HepG2 (cell line): ENCODE data around the gene BLVRB.

ENCODE experiments used
- ATF2 ChIP-seq: sonication (generic); formaldehyde crosslinking; IDR thresholded peaks from 2 replicates; pipeline ENCODE4 v1.4.0; 2020; ENCODE audit warnings: missing genetic modification reagents
- CREB1 ChIP-seq, 2 experiments: fragments of 450-650 bp in 1 of 2; IDR thresholded peaks; 2 replicates each; pipeline ENCODE4 v1.6.1; 2016 to 2017; ENCODE audit warnings: control low read depth in 1 of 2, mild to moderate bottlenecking in 1 of 2, missing compliant biosample characterization in 1 of 2, missing genetic modification characterization in 1 of 2
- DNMT1 ChIP-seq: sonication (generic); formaldehyde crosslinking; IDR thresholded peaks from 2 replicates; pipeline ENCODE4 v1.5.1; 2020; ENCODE audit warnings: mild to moderate bottlenecking, missing genetic modification reagents
- FOXA1 ChIP-seq, 2 experiments: fragments of 450-650 bp in 1 of 2; sonication (generic) in 1 of 2; formaldehyde crosslinking in 1 of 2; IDR thresholded peaks; 2 replicates each; pipeline versions ENCODE4 v1.4.0 to v1.6.1; 2016 to 2020; ENCODE audit warnings: missing genetic modification reagents in 1 of 2
- GATAD1 ChIP-seq: IDR thresholded peaks from 2 replicates; pipeline ENCODE4 v1.6.1; 2016; ENCODE audit warnings: missing genetic modification reagents, missing compliant biosample characterization
- KLF13 ChIP-seq: sonication (generic); formaldehyde crosslinking; IDR thresholded peaks from 2 replicates; pipeline ENCODE4 v1.4.0; 2020; ENCODE audit warnings: mild to moderate bottlenecking, missing genetic modification reagents
- MLLT10 ChIP-seq: sonication (generic); formaldehyde crosslinking; IDR thresholded peaks from 2 replicates; pipeline ENCODE4 v1.4.0; 2020; ENCODE audit warnings: missing genetic modification reagents
- POLR2A ChIP-seq, 2 experiments: IDR thresholded peaks; 2 replicates each; pipeline ENCODE4 v1.6.1; 2011; ENCODE audit warnings: low read depth in 2 of 2, low read length in 2 of 2, mild to moderate bottlenecking in 1 of 2, moderate library complexity in 1 of 2; ENCODE audit not compliant: insufficient read depth in 1 of 2
- SRF ChIP-seq: IDR thresholded peaks from 2 replicates; pipeline ENCODE4 v1.6.1; 2011; ENCODE audit warnings: mild to moderate bottlenecking, low read depth, low read length, moderate library complexity
- TBX2 ChIP-seq: sonication (generic); formaldehyde crosslinking; IDR thresholded peaks from 2 replicates; pipeline ENCODE4 v1.5.0; 2020; ENCODE audit warnings: missing genetic modification reagents, mild to moderate bottlenecking, borderline replicate concordance
- UBTF ChIP-seq: sonication (generic); formaldehyde crosslinking; IDR thresholded peaks from 2 replicates; pipeline ENCODE4 v1.4.0; 2020; ENCODE audit warnings: mild to moderate bottlenecking, missing genetic modification reagents
- ZNF407 ChIP-seq: sonication (generic); formaldehyde crosslinking; IDR thresholded peaks from one replicate; pipeline ENCODE4 v1.5.1; 2020; ENCODE audit warnings: mild to moderate bottlenecking, missing genetic modification reagents; ENCODE audit errors: not compliant biosample characterization
- TF ChIP-seq, protein P1 (sequence below): sonication (generic); formaldehyde crosslinking; IDR thresholded peaks from 2 replicates; pipeline ENCODE4 v1.5.0; 2020; ENCODE audit warnings: mild to moderate bottlenecking, missing genetic modification reagents, moderate library complexity
- TF ChIP-seq, protein P2 (sequence below): sonication (generic); formaldehyde crosslinking; IDR thresholded peaks from 2 replicates; pipeline ENCODE4 v1.4.0; 2020; ENCODE audit warnings: mild to moderate bottlenecking, missing genetic modification reagents, borderline replicate concordance

DNA sequence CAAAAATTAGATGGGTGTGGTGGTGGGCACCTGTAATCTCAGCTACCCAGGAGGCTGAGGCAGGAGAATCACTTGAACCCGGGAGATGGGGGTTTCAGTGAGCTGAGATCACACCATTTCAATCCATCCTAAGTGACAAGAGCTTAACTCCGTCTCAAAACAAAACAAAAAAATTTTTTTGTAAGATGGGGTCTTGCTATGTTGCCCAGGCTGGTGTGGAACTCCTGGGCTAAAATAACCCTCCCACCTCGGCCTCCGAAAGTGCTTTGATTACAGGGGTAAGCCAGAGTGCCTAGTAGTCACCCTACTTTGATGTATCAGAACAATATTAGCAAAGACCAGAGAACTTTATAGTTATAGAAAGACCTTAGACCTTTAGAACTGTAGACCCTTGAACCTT is 9.2 kb upstream of the BLVRB start:
- TF ChIP-seq ZNF407 (CRISPR knock-in tag), result no peak
- TF ChIP-seq POLR2A (IDR thresholded peaks at IDR 0.05; ENCODE audit: insufficient read depth in 1 of 2, low read depth in 2 of 2, low read length in 2 of 2), result no peak
- TF ChIP-seq, protein P1, sequence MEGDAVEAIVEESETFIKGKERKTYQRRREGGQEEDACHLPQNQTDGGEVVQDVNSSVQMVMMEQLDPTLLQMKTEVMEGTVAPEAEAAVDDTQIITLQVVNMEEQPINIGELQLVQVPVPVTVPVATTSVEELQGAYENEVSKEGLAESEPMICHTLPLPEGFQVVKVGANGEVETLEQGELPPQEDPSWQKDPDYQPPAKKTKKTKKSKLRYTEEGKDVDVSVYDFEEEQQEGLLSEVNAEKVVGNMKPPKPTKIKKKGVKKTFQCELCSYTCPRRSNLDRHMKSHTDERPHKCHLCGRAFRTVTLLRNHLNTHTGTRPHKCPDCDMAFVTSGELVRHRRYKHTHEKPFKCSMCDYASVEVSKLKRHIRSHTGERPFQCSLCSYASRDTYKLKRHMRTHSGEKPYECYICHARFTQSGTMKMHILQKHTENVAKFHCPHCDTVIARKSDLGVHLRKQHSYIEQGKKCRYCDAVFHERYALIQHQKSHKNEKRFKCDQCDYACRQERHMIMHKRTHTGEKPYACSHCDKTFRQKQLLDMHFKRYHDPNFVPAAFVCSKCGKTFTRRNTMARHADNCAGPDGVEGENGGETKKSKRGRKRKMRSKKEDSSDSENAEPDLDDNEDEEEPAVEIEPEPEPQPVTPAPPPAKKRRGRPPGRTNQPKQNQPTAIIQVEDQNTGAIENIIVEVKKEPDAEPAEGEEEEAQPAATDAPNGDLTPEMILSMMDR, result no peak
- TF ChIP-seq KLF13 (CRISPR knock-in tag), result no peak
- no peak for TF ChIP-seq SRF
- TF ChIP-seq, protein P2, sequence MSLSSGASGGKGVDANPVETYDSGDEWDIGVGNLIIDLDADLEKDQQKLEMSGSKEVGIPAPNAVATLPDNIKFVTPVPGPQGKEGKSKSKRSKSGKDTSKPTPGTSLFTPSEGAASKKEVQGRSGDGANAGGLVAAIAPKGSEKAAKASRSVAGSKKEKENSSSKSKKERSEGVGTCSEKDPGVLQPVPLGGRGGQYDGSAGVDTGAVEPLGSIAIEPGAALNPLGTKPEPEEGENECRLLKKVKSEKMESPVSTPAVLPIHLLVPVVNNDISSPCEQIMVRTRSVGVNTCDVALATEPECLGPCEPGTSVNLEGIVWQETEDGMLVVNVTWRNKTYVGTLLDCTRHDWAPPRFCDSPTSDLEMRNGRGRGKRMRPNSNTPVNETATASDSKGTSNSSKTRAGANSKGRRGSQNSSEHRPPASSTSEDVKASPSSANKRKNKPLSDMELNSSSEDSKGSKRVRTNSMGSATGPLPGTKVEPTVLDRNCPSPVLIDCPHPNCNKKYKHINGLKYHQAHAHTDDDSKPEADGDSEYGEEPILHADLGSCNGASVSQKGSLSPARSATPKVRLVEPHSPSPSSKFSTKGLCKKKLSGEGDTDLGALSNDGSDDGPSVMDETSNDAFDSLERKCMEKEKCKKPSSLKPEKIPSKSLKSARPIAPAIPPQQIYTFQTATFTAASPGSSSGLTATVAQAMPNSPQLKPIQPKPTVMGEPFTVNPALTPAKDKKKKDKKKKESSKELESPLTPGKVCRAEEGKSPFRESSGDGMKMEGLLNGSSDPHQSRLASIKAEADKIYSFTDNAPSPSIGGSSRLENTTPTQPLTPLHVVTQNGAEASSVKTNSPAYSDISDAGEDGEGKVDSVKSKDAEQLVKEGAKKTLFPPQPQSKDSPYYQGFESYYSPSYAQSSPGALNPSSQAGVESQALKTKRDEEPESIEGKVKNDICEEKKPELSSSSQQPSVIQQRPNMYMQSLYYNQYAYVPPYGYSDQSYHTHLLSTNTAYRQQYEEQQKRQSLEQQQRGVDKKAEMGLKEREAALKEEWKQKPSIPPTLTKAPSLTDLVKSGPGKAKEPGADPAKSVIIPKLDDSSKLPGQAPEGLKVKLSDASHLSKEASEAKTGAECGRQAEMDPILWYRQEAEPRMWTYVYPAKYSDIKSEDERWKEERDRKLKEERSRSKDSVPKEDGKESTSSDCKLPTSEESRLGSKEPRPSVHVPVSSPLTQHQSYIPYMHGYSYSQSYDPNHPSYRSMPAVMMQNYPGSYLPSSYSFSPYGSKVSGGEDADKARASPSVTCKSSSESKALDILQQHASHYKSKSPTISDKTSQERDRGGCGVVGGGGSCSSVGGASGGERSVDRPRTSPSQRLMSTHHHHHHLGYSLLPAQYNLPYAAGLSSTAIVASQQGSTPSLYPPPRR, result no peak
- TF ChIP-seq GATAD1 (CRISPR knock-in tag), result no peak
- no peak for TF ChIP-seq ATF2 (CRISPR knock-in tag)
- TF ChIP-seq FOXA1 (IDR thresholded peaks at IDR 0.05), result no peak
- no peak for TF ChIP-seq FOXA1 (CRISPR knock-in tag; IDR thresholded peaks at IDR 0.05)
- no peak for TF ChIP-seq UBTF (CRISPR knock-in tag)
- no peak for TF ChIP-seq TBX2 (CRISPR knock-in tag)
- TF ChIP-seq MLLT10 (CRISPR knock-in tag), result no peak
- TF ChIP-seq DNMT1 (CRISPR knock-in tag), result no peak
- no peak for TF ChIP-seq CREB1 (IDR thresholded peaks at IDR 0.05)
- TF ChIP-seq CREB1 (CRISPR knock-in tag; IDR thresholded peaks at IDR 0.05), result no peak
